Upper lobe of left lung (tissue), 4 donors: ENCODE data around the gene FAM13A.

ENCODE experiments used
- POLR2A ChIP-seq, 4 donors: fragments of 450-650 bp; IDR thresholded peaks; one replicate each; pipeline ENCODE4 v1.5.1; 2016 to 2017; ENCODE audit warnings: antibody characterized with exemption in 4 of 4, mild to moderate bottlenecking in 2 of 4
- POLR2AphosphoS5 ChIP-seq, 2 donors: sonication (generic); formaldehyde crosslinking; IDR thresholded peaks; one replicate each; pipeline ENCODE4 v1.5.1; 2017; ENCODE audit warnings: antibody characterized with exemption in 2 of 2
- TF ChIP-seq, protein P1 (sequence below), 6 experiments: fragments of 450-650 bp in 4 of 6; fragments of 200-600 bp in 2 of 6; sonication (generic) in 2 of 6; IDR thresholded peaks; one replicate each; pipeline ENCODE4 v1.5.1; 2016 to 2019; ENCODE audit warnings: antibody characterized with exemption in 6 of 6

- TF ChIP-seq, protein P1, sequence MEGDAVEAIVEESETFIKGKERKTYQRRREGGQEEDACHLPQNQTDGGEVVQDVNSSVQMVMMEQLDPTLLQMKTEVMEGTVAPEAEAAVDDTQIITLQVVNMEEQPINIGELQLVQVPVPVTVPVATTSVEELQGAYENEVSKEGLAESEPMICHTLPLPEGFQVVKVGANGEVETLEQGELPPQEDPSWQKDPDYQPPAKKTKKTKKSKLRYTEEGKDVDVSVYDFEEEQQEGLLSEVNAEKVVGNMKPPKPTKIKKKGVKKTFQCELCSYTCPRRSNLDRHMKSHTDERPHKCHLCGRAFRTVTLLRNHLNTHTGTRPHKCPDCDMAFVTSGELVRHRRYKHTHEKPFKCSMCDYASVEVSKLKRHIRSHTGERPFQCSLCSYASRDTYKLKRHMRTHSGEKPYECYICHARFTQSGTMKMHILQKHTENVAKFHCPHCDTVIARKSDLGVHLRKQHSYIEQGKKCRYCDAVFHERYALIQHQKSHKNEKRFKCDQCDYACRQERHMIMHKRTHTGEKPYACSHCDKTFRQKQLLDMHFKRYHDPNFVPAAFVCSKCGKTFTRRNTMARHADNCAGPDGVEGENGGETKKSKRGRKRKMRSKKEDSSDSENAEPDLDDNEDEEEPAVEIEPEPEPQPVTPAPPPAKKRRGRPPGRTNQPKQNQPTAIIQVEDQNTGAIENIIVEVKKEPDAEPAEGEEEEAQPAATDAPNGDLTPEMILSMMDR (IDR thresholded peaks at IDR 0.05), result no peak
- TF ChIP-seq POLR2AphosphoS5 (IDR thresholded peaks at IDR 0.05), result no peak
- no peak for TF ChIP-seq POLR2A (IDR thresholded peaks at IDR 0.05)
Observed at GRCh38 chr4:88900432-88900831, 156.6 kb downstream of the FAM13A start.
